22Rv1 (cell line): ENCODE data around the gene RSPH1.

ENCODE experiments used
- CTCF ChIP-seq: fragments of 450-650 bp; IDR thresholded peaks from 2 replicates; pipeline ENCODE4 v1.5.1; 2017; ENCODE audit warnings: mild to moderate bottlenecking
- ZFX ChIP-seq: fragments of 450-650 bp; IDR thresholded peaks from 2 replicates; pipeline ENCODE4 v1.6.1; 2017; ENCODE audit warnings: antibody characterized with exemption, borderline replicate concordance

GRCh38 chr21:42486531-42486930 is 9.5 kb downstream of the RSPH1 start:
- TF ChIP-seq CTCF (no peak), ZFX (no peak)
